ENCODE data around the gene RNF41.

GRCh38 chr12:56189918-56190694 is 31.6 kb downstream of the RNF41 start:
- TF ChIP-seq ZNF274 (IDR thresholded peaks at IDR 0.05; ENCODE audit: low read depth, low read length) = no peak
- no peak for TF ChIP-seq YY1 (IDR thresholded peaks at IDR 0.05; ENCODE audit: insufficient read depth, insufficient read length)
- TF ChIP-seq SUZ12 (IDR thresholded peaks at IDR 0.05; ENCODE audit: extremely low read depth, insufficient read depth, insufficient read length) = no peak
